Stimulated activated CD4-positive, alpha-beta T cell treated with anti-CD3 and anti-CD28 coated beads, Interleukin-12 subunit alpha, Interleukin-12 subunit beta, amount 100 ng/mL, for 4 hours (primary cell): Measurements from ENCODE around the gene CACNA1F.

Experiments used
- DNase-seq: peaks from one replicate; pipeline ENCODE4 v3.0.0-alpha.2; 2020

Gene CACNA1F

DNA sequence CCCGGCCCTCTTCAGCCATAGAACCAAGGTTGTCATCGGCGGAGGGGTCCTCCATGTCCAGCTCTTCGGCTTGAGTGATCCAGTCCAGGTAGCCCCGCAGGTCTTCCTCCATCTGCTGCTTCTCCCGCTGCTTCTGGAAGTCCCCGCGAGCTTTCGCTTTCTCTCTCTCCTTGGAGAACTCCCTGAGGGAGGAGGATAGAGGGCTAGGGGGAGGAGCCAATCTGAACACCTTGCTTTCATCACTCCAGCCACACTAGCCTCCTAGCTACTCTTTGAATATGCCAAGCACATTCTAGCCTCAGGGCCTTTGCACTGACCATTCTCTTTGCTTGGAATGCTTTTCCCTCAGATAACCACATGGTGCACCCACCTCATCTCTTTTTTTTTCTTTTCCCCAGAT is 6.2 kb downstream of the CACNA1F start:
- no peak for DNase-seq

DNA sequence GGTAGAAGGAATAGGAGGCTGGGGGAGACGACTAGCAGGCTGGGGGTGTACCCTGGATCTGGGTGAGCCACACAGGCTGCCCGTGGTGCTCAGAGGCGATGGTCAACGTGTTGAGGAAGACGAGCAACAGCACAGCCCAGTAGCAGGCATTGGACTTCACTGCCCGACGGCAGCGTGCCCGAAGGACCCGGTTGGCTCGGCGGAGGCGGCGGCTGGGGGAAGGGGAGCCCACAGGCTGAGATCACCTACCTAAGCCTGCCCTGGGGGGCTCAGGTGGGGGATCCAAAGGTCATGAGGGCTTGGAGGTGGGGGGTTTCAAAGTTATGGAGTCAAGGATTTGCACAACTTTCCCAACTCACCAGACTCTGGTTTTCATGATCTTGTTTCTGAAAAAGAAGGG is 7.3 kb downstream of the CACNA1F start:
- DNase-seq: no peak

DNA sequence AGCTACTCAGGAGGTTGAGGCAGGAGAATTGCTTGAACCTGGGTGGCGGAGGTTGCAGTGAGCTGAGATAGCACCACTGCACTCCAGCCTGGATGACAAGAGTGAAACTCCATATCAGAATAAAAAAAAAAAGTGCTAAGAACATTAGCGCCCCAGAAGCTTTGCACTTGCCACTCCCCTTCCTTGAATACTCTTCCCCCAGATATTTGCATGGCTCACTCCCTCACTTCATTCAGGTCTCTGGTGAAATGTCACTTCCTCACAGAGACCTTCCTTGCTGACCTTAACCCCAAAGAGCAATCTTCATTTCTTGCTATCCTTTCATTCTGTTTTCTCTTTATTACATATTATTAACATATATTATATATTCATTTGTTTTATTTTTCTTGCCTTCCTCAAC is 11.3 kb downstream of the CACNA1F start:
- DNase-seq: no peak

DNA sequence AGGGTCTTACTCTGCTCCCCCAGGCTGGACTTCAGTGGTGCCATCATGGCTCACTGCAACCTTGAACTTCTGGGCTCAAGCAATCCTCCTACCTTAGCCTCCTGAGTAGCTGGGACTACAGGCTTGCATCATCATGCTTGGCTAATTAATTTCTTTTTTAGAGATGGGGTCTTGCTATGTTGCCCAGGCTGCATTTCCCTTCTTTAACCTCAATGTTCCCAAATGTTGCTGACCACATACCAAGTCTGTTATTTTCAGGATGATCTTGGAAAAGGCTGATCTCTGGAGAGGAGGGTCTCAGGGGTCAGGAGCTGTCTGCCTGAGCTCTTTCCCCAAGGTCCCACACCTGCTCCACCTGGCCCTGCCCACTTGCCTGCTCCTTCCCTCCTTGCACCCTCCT is 13.0 kb downstream of the CACNA1F start:
- no peak for DNase-seq

DNA sequence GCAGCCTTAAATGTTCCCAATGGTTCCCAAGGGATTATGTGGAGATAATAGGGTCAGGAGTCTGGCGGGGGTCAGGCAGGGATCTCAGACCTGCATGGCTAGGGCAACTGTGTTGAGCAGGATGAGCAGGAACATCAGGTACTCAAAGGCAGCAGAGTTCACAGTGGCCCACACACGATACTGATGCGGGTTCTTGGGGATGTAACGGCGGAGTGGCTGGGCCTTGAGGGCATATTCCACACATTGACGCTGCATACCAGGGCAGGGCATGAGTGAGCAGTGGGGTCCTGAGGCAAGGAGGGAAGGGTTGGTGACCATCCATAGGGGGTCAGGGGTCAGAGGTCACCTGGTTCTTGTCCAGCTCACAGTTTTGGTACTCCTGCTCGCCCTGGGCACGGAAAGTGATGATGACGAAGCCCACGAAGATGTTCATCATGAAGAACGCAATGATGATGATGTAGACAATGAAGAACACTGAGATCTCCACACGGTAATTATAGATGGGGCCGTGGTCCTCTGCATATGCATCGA is 18.1 kb downstream of the CACNA1F start:
- no peak for DNase-seq

DNA sequence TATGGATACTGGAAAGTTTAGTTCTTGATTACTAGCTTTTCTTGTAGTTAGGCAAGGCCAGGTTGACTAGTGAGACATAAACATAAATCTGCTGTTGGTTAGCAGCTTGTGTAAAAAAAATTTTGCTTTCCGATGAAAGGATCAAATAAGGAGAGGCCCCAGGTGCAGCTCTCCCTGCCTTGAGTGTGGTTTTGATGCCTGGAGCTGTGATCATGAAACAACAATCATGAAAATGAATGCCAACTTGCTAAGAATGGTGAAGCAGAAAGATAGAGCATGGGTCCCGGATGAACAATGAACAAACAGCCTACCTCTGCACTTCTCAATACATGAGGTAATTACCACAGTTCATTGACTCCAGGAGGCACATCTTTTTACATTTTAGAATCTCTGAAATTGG is 18.7 kb downstream of the CACNA1F start:
- no peak for DNase-seq

DNA sequence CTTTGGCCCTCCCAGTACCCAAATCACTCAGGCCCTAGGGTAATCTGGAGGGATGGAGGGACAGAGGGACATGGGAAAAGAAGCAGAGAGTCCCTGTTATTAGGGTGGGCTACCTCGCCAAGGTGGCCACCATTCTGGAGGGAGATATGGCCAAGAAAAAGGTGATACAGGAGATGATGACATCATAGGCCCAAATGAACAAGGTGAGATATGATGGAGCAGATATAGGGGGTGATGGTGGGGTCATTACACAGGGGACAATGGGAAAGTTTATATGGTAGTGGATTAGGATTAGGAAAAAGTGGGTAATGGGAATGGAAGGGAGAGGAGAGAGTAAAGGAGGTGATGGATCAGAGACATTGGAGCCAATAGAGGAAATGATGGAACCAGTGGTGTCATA is 20.3 kb downstream of the CACNA1F start:
- DNase-seq: no peak

DNA sequence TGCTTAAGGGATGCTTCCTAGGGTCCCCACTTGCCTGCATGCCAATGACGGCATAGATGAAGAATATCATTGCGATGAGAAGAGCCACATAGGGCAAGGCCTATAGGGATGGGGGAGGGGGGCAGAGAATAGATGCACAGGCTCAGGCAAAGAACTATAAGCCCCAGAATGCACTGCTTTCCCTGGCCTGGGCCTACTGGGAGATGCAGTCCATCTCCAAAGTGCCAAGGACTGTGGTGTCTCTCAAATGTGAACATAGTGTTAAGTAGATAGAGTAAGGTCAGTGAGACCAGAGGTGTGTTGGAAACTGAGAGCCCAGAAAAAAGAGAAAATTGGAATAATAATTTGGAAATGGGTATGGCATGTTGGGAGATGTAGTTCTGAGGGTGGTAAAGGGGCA is 20.9 kb downstream of the CACNA1F start:
- no peak for DNase-seq

DNA sequence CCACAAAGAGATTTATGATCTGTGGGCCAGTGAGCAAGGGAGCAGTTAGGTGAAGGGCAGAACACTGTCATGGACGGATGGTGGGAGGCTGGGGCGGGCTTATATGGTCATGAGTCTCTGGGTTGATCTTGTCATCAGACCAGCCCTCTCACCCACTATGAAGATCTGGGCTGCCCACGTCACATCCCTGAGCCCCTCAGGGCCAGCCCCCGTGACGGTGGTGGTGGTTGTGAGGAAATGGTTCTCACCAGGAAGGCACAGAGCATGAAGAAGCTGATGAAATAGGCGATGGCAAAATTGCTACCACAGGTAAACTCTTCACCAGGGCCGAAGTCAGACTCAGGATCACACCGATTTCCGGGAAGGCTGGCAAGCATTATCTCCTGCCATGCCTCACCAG is 22.1 kb downstream of the CACNA1F start:
- DNase-seq: no peak

DNA sequence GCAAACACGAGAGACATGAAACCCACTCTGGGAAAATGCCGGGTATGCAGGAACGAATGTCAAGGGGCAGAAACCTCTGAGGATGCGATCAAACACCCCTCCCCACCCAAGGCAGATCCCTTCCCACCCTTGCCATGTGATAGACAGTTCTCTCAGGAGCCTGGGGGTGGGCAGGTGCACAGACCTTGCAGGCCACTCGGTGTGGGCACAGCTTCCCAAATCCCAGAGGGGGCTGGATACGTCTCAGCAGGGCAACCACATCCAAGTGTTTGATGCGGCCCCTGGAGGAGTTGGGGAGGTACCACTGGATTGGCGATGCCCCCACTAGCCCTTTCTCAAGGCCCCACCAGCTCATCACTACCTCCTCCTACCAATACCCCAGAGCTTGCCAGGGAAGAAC is 22.7 kb downstream of the CACNA1F start:
- no peak for DNase-seq

DNA sequence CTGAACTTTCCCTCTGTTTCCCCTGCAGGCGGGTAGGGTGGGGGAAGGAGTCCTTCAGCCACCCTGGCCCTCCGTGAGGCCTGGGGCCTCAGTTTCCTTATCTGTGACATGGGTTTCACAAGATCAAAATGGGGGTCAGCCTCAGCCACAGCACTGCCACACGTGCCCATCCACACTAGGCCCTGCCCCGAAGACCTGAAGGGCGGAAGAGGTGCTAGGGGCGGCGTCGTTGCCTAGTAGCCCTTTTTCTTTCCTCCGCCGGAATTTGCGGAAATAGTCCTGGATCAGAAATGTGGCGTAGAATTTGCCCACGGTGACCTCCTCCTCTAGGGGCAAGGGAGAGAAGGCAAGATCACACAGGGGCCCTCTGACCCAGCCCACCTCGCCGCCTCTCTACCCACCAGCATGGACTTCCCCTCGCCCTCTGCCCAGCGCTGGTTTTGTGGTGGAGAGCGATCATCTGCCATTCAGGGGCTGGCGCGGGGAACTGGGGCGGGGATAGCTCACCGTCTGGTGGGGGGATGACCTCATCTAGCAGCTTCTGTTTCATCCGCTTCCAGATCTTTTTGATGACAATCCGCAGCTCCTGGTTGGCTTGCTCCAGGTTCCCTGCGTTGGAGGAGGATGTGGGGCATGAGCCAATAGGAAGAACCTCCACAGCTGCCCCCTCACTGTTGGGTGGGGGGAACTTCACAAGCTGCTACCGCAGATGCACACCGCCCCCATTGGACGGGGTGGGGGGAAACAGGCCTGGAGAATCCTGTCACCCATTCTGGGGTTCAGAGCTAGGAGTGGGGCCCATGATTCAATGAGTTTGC is 23.5 kb downstream of the CACNA1F start:
- no peak for DNase-seq

DNA sequence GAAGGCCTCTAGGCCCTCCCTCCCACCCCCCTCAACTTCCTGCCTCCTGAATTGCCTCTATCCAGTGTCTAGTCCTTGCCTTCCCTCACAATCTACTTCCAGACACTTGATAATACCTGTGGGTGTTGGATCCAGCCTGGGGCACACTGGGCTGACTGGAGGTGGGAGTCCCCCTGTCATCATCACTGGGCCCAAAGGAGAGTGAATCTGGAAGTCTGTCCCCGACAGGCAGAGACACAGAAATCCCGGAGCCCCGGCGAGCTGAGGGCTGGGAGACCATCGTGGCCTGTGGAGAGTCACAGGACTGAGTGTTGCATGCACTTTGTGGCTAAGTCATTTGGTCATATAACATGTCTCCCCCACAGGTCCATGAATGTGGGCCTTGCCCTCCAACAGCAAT is 24.7 kb downstream of the CACNA1F start:
- no peak for DNase-seq

DNA sequence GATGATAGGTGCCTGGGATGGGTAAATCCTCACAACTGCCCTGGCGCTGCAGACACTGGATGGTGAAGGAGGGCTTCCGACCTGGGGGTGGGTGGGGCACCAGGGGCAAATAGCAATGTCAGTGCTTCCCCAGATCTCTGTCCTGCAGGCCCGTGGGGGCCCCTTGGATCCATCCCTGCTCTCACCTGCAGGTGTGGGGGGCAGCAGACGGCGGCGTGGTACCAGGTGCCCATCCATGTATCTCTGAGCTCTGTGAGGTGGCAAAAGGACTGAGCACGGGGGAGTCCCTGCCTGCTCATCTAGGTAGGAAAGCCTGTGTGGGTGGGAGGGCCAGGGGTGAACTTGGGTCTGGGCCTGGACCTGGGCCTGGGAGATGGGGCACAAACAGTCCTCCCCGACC is 26.6 kb downstream of the CACNA1F start:
- no peak for DNase-seq

DNA sequence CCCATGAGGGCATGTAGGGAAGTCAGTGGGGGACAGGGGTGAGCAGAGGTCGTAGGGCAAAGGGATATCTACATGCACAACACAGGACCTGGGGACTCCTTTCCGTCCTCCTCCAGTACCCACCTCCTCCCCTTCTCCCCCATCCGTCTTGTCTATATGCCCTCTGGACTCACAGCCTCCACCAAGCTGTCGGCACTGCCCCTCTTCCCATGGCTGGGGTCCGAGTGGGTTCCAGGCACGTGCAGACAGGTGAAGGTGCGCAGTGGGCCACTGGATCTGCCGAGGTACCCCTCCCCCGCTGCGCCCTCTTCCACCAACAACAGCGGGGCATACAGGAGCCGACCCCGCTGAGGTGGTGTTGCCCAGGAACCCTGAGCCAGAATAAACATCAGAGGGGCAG is 27.7 kb downstream of the CACNA1F start:
- no peak for DNase-seq

DNA sequence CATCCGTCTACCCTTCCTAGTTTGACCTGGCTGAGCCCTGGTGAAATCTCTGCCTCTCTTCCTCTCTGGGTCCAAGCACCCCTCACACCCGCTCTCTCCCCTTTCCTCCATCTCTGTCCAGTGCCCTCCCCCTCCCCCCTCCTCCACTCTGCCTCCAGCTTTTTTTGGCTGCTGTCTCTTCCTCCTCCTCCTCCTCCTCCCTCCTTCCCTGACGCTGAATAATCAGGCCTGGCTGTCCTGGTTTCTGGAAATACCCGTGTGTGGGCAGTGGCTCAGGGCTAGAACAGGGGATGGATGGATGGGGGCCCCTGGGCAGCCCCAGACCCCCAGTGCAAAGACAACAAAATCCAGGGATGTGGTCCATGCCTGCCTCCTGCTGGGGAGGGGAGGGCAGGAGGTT is 28.4 kb downstream of the CACNA1F start:
- no peak for DNase-seq

DNA sequence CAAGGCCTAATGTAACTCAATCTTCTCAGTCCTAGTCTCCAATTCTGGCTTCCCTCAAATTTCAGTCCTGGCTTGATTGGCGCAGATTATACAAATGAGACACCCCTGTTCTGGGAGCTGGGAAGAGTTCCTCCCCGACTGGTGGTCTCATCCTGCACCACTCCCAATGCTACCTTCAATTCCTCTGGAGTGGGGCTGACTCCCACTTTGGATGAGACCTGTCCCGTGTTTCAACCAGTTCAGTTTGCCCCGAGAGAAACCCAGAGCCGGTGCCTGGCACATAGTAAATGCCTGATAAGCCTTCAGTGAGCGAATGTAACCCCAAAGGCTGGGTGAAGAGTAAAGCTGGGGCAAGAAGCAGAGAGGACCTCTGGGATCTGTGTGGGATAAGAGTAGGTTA is 29.1 kb downstream of the CACNA1F start:
- no peak for DNase-seq

DNA sequence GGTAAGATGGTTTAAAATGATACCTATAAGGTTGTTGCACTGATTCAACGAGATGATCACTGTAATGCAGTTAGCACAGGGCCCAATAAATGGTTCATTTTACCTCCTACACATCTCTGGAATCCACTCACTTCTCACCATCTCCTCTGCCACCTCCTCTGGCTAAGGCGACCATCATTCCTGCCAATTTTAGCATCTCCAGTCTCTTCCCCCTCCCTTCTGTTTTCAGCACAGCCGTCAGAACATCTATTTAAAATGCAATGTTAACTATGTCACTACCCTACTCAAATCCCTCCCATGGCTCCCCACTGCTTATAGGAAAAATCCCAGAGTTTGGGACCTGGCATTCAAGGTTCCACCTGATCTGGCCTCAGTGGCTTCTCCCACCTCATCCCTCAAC is 29.6 kb downstream of the CACNA1F start:
- DNase-seq: no peak

DNA sequence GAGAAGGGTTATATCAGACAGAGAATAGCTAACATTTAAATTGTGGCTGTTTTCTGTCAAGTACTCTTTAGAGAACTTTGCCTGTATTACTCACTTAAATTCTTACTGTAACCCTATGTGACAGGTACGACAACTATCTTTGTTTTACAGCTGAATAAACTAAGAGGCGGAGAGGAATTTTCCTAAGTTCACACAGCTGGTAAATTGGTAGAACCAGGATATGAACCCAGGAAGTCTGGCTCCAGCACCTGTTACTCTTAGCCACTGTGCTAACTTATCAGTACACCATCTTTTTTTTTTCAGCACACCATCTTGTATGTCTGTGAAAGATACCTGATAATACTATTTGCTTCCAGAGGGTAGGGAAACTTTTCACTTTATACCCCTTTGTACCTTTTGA is 31.1 kb downstream of the CACNA1F start:
- DNase-seq: no peak

DNA sequence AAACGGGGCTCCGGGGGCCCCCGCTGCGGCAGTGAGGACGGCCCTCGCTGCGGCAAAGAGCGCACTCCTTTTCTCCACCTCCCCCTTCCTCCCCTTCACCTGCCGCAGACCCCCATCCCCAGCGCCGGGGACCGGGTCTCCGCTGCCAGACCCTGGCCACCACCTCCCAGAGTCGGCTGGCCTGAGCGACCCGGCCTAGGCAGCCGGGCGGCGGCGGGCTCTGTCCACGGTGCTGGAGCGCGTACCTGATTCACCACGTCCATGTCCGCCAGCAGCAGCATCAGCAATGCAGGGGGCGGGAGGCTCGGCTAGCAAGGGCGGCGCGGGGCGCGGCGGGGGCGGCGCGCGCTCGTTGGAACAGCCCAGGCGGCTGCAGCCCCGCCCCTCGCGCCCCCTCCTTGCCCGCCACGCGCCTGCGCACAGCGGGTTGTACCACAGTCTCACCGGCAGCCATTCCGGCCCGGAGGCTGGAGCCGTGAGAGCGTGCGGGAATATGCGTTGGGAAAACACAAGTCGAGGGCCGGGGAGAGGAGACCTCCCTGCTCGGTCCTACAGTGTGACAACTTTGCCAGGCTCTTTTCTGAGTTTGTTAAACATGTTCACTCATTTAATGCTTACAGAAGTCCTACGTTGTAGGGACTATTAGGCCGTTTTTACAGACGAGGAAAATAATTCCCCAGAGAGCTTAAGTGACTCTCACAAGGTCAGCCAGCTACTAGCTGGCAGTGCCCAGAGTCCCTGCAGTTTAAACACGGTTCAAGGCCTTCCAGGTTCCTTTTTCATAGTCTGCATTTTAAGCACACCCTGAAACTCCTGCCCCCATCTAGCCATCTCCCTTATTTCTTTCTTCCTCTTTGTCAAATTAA is 33.0 kb downstream of the CACNA1F start, which contains the start of gene SYP:
TSS of gene SYP (minus strand) at position 288 of the 866 bp plus-strand sequence. CDS start at position 281, 7 bp downstream.
- DNase-seq: peak; percentile 85

DNA sequence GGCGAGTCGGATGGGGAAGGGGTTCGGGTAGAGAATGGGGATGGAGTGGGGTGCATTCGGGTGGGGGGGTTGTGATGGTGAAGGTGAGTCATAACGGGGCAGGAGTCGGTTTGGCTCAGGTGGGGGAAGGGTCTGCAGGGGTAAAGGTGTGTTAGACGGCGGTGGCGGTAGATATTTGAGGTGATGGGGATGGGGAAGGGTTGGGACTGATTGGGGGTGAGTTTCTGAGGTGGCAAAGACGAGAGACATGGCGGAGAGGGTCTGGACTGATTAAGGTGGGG is 33.9 kb downstream of the CACNA1F start:
- no peak for DNase-seq

DNA sequence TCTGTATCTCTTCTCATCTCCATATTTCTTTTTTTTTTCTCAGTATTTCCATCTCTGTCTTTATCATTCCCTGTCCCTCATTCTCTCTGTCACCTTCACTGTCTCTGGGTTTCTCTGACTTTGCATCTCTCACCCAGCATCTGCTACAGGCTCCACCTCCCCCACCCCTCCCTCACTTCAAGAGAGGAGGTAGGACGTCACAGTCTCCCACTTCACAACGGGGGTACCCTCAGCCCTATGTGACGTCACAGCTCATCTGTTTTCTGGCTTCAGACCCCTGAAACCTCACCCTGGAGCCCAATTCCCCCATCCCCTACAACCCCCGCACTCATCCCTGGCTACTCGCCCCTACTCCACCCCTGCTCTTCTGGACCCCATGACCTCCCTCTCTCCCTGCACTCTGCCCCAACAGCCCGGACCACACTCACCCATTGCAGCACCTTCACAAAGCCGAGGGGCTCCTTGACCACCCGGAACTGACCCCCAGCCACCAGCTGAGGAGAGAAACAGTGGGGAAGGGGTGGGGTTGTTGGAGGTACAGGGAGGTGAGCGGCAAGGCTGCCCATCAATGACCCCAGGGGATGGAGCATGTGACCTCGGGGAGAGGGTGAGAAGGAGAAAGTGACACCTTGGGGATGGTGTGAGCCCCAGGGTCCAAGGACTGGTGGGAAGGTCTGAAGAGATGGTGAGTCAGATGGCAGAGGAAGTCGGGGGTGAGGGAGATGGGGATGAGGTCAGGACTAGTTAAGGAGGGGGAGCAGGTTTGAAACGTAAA is 34.4 kb downstream of the CACNA1F start:
- no peak for DNase-seq

DNA sequence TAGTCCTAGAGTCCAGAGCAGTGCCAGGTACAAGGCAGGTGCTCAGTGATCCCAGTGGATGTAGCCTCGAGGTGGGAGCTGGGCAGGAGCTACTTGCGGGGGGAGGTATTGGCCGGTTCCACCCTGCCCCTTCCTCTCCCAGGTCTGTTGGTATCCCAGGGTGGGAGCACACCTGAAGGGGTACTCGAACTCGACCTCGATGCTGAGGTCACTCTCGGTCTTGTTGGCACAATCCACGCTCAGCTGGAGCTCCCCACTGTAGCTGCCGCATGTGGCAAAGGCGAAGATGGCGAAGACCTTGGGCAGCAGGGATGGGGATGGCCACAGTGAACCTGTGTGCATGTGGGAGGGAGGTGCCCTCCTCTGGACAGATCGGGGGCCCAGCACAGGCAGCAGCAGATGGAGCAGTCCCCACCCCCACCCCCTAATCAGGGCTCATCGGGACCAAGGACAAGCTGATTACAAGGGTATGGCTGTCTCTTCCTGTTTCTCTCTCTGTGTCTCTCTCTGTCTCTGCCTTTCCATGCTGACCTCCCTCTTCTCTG is 35.5 kb downstream of the CACNA1F start:
- no peak for DNase-seq

DNA sequence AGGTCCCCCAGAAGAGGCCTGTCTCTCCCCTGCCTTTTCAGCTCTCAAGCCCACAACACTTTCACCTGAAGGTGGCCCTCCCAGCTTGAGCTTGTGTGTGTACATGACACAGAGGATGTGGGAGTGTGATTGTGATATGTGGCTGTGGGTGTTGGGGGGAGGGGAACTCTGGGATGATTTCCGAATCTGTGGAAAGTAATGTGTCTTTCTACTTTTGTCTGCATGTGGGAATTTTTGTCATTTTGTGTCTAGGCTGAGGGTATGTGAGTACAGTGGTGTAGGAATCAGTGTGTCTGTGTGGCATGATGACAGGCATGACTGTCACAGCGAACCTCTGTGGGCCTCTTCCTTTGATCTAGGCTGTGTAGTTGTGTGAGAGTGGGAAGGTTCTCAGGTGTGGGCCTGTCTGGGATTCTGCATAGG is 39.6 kb downstream of the CACNA1F start:
- DNase-seq: no peak
